Measurements from ENCODE around the gene IMMP2L.

IMMP2L gene

DNA sequence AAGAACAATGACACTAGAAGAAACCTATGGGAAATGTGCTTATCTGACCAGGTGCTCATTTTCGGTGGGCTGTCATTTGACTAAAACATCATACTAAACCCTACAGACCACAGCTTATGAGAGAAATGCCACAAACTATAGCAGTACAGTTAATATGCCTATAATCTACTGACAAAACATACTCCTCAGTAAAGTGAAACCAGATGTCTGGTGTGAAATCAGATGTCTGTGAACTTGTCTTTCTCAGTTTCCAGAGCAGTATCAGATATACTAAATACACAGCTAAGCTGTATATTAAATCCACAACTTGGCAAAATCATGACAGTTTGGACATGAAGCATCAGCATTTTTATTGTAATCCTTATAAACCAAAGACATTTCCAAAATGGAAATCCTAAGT lies 3.3 kb downstream of the IMMP2L start:
- ATAC-seq (ENCODE audit: low read depth), result no peak

GRCh38 chr7:111556977-111557376 lies 5.3 kb downstream of the IMMP2L start:
- Histone ChIP-seq H3K9me3 (ENCODE audit: severe bottlenecking) (no peaks in the 10 kb centered on the region), H3K27ac (ENCODE audit: poor library complexity, severe bottlenecking) (no peak overlapping the region), H3K36me3 (ENCODE audit: low read depth) (peaks cover 46% of the 10 kb centered on the region), H3K4me1 (ENCODE audit: insufficient read depth, poor library complexity, severe bottlenecking) (peaks cover 12% of the 10 kb centered on the region), H3K4me3 (ENCODE audit: severe bottlenecking) (no peak overlapping the region), H3K27me3 (ENCODE audit: insufficient read depth, poor library complexity, severe bottlenecking) (no peaks in the 10 kb centered on the region)
- ATAC-seq (ENCODE audit: low read depth) (no peak), DNase-seq (ENCODE audit: low spot score) (no peak)
- no peak for TF ChIP-seq CTCF (IDR thresholded peaks at IDR 0.05; ENCODE audit: poor library complexity, severe bottlenecking)

More for the DNA sequence above, 3.3 kb downstream of the IMMP2L start:
- H3K27ac ChIP-seq (ENCODE audit: poor library complexity, severe bottlenecking), result no peak overlapping the region
- H3K4me1 ChIP-seq (ENCODE audit: insufficient read depth, poor library complexity, severe bottlenecking), result peaks cover 12% of the 10 kb centered on the region
- no peaks in the 10 kb centered on the region for H3K27me3 ChIP-seq (ENCODE audit: insufficient read depth, poor library complexity, severe bottlenecking)
- H3K9me3 ChIP-seq (ENCODE audit: severe bottlenecking), result no peaks in the 10 kb centered on the region
- TF ChIP-seq CTCF (IDR thresholded peaks at IDR 0.05; ENCODE audit: poor library complexity, severe bottlenecking), result no peak
- no peak overlapping the region for H3K4me3 ChIP-seq (ENCODE audit: severe bottlenecking)
- H3K36me3 ChIP-seq (ENCODE audit: low read depth), result peaks cover 36% of the 10 kb centered on the region
- DNase-seq (ENCODE audit: low spot score), result no peak

DNA sequence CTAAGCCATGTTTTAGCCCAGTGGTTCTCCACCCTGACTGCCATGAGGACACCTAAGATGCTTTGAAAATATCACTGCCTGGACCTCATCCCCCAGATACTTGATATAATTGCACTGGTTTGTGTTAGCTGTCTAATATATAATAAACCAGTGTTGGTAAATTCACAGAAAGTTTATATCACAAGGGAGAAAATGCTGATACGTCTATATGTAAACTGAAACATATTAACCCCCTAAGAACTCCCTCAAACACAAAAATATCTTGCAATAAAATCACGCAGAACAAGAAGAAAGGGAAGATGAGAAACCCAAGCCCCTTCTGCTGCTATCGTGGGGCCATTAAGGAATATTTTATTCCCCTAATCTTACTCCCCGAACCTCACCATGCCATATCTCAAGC lies 8.2 kb downstream of the IMMP2L start:
- H3K4me1 ChIP-seq (ENCODE audit: insufficient read depth, poor library complexity, severe bottlenecking), result no peaks in the 10 kb centered on the region
- H3K27ac ChIP-seq (ENCODE audit: poor library complexity, severe bottlenecking), result no peak overlapping the region
- H3K9me3 ChIP-seq (ENCODE audit: severe bottlenecking), result no peaks in the 10 kb centered on the region
- ATAC-seq (ENCODE audit: low read depth) (no peak), DNase-seq (ENCODE audit: low spot score) (no peak)
- no peaks in the 10 kb centered on the region for H3K27me3 ChIP-seq (ENCODE audit: insufficient read depth, poor library complexity, severe bottlenecking)
- no peak for TF ChIP-seq CTCF (IDR thresholded peaks at IDR 0.05; ENCODE audit: poor library complexity, severe bottlenecking)
- peaks cover 49% of the 10 kb centered on the region for H3K36me3 ChIP-seq (ENCODE audit: low read depth)
- H3K4me3 ChIP-seq (ENCODE audit: severe bottlenecking), result no peak overlapping the region

- TF ChIP-seq CTCF (IDR thresholded peaks at IDR 0.05; ENCODE audit: poor library complexity, severe bottlenecking), result no peak
- no peaks in the 10 kb centered on the region for H3K27me3 ChIP-seq (ENCODE audit: insufficient read depth, poor library complexity, severe bottlenecking)
- no peak for ATAC-seq (ENCODE audit: low read depth)
- no peak overlapping the region for H3K4me3 ChIP-seq (ENCODE audit: severe bottlenecking)
- H3K36me3 ChIP-seq (ENCODE audit: low read depth), result no peaks in the 10 kb centered on the region; the same call in 1 of the 2 replicates
- H3K27ac ChIP-seq (ENCODE audit: poor library complexity, severe bottlenecking), result no peak overlapping the region
- no peaks in the 10 kb centered on the region for H3K9me3 ChIP-seq (ENCODE audit: severe bottlenecking)
- no peaks in the 10 kb centered on the region for H3K4me1 ChIP-seq (ENCODE audit: insufficient read depth, poor library complexity, severe bottlenecking)
- DNase-seq (ENCODE audit: low spot score), result no peak
Measured at GRCh38 chr7:111541067-111541466, 21.2 kb downstream of the IMMP2L start.

DNA sequence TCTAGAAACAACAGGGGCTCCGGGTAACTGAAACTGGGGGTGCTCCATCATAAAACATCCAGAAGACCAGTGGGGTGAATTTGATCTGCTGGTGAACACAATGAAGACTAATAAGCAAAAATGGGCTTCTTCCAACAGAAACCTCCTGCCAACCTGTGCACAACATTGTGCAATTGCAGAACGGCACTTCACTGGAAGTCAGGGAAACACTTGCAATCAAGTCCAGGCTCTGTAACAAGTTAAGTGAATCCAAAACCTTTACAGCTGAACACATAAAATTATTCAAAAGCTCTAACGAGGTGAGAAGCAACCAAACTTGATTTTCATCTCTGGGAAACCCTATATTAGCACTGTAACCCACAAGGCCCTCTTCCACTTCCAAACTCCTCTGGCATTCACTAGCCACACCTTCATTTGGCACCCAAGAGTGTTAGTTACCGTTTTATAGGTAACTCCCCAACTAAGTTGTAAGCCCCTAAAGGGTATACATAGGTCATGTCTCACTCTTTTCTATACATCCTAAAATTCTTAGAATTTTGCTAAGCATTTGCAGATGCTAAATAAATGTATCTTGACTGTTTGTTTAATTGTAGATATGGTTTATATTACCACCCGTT lies 22.0 kb downstream of the IMMP2L start:
- Histone ChIP-seq H3K27ac (ENCODE audit: poor library complexity, severe bottlenecking) (no peak overlapping the region), H3K27me3 (ENCODE audit: insufficient read depth, poor library complexity, severe bottlenecking) (no peaks in the 10 kb centered on the region), H3K4me3 (ENCODE audit: severe bottlenecking) (no peak overlapping the region), H3K9me3 (ENCODE audit: severe bottlenecking) (no peaks in the 10 kb centered on the region), H3K4me1 (ENCODE audit: insufficient read depth, poor library complexity, severe bottlenecking) (no peaks in the 10 kb centered on the region), H3K36me3 (ENCODE audit: low read depth) (no peaks in the 10 kb centered on the region; the same call in 1 of the 2 replicates)
- no peak for ATAC-seq (ENCODE audit: low read depth)
- TF ChIP-seq CTCF (IDR thresholded peaks at IDR 0.05; ENCODE audit: poor library complexity, severe bottlenecking), result no peak
- no peak for DNase-seq (ENCODE audit: low spot score)

Data from RWPE2 (cell line).